Islet of Langerhans (tissue), 1 donor: ENCODE data around the gene NDUFB10.
"Not testable (repeated sequence)": the region's sequence is repeated elsewhere in the genome, so short reads cannot be mapped to it uniquely, and the experiment has no call there.

Source experiments
- FAIRE-seq: peaks from one replicate; lab custom pipeline; 2011; peaks lifted over from hg19 to GRCh38; lab: Jason Lieb, UNC

The NDUFB10 gene

GRCh38 chr16:1946495-1947368 lies 12.6 kb upstream of the NDUFB10 start:
- FAIRE-seq, result no peak

GRCh38 chr16:1947369-1947670 lies 12.0 kb upstream of the NDUFB10 start:
- no peak for FAIRE-seq

GRCh38 chr16:1949507-1949906 lies 9.8 kb upstream of the NDUFB10 start:
- no peak for FAIRE-seq

- FAIRE-seq, result no peak
Measured at GRCh38 chr16:1950047-1950446, 9.3 kb upstream of the NDUFB10 start.

- FAIRE-seq, result no peak
Measured at GRCh38 chr16:1950559-1950958, 8.8 kb upstream of the NDUFB10 start.

DNA sequence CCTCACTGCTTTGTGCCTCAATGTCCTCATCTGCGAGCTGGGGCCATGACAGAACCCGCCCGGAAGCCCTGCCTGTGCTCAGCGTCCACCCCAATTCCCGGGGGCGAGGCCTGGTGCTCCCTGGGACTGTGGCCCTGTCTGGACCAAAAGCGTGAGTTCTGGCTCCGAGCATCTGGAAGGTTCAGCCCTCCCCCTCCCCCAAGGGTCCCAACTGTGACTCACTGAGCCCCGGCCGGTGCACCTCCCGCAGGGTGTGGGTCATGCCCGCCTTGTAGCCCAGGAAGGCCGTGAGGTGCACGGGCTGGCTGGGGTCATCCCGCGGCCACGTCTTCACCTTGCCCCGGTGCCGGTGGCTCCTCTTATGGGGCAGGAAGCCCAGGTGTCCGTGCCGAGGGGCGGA lies 5.6 kb upstream of the NDUFB10 start:
- no peak for FAIRE-seq

DNA sequence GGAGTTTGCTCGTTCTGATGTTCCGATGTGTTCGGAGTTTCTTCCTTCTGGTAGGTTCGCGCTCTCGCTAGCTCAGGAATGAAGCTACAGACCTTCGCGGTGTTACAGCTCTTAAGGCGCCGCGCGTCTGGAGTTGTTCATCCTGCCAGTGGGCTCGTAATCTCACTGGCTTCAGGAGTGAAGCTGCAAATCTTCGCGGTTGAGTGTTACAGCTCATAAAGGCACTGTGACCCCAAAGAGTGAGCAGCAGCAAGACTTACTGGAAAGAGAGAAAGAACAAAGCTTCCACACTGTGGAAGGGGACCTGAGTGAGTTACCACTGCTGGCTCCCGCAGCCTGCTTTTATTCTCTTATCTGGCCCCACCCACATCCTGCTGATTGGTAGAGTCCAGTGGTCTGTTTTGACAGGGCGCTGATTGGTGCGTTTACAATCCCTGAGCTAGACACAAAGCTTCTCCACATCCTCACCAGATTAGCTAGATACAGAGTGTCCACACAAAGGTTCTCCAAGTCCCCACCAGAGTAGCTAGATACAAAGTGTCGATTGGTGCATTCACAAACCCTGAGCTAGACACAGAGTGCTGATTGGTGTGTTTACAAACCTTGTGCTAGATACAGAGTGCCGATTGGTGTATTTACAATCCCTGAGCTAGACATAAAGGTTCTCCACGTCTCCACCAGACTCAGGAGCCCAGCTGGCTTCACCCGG lies 1.8 kb upstream of the NDUFB10 start:
- FAIRE-seq, result not testable (repeated sequence)

DNA sequence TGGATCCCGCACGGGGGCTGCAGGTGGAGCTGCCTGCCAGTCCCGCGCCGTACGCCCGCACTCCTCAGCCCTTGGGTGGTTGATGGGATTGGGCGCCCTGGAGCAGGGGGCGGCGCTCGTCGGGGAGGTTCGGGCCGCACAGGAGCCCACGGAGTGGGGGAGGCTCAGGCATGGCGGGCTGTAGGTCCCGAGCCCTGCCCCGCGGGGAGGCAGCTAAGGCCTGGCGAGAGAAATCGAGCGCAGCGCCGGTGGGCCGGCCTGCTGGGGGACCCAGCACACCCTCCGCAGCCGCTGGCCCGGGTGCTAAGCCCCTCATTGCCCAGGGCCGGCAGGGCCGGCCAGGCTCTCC lies 1.2 kb upstream of the NDUFB10 start:
- FAIRE-seq, result not testable (repeated sequence)

GRCh38 chr16:1958715-1959268 lies 546 bp upstream of the NDUFB10 start:
- no peak for FAIRE-seq

DNA sequence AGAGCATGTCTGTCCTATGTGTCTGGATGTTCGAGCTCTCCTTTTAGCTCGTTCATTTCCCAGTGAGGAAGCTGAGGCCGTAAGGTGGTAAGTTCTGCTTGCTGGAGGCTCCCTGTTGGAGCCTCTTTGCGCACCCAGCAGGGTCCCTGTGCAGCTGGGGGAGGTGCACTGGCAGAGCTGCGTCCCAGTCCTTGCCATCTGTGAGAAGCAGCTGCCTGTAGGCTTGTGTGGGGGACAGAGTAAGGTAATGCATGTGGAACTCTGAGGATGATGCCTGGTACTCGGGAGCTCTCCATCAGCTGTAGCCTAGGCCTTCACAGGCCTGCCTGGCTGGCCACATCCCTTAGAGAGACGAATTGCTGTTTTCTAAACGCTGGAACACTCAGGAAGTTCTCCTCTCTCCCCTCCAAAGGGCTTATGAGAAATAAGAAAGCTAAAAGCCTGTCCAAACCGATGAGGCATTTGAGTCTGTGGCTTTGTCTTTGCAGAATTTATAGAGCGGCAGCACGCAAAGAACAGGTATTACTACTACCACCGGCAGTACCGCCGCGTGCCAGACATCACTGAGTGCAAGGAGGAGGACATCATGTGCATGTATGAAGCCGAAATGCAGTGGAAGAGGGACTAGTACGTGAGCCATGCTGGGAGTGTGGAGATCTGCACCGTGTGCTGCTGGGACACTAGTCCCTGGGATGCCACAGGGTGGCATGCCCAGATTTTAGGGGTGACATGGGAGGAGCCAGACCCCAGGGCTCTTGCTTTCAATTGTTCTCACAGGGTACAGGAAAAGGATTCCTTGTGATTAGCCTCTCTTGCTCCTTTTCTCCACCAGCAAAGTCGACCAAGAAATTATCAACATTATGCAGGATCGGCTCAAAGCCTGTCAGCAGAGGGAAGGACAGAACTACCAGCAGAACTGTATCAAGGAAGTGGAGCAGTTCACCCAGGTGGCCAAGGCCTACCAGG lies 1.6 kb downstream of the NDUFB10 start:
- no peak for FAIRE-seq

- no peak for FAIRE-seq
Measured at GRCh38 chr16:1961651-1962067, 2.3 kb downstream of the NDUFB10 start.

DNA sequence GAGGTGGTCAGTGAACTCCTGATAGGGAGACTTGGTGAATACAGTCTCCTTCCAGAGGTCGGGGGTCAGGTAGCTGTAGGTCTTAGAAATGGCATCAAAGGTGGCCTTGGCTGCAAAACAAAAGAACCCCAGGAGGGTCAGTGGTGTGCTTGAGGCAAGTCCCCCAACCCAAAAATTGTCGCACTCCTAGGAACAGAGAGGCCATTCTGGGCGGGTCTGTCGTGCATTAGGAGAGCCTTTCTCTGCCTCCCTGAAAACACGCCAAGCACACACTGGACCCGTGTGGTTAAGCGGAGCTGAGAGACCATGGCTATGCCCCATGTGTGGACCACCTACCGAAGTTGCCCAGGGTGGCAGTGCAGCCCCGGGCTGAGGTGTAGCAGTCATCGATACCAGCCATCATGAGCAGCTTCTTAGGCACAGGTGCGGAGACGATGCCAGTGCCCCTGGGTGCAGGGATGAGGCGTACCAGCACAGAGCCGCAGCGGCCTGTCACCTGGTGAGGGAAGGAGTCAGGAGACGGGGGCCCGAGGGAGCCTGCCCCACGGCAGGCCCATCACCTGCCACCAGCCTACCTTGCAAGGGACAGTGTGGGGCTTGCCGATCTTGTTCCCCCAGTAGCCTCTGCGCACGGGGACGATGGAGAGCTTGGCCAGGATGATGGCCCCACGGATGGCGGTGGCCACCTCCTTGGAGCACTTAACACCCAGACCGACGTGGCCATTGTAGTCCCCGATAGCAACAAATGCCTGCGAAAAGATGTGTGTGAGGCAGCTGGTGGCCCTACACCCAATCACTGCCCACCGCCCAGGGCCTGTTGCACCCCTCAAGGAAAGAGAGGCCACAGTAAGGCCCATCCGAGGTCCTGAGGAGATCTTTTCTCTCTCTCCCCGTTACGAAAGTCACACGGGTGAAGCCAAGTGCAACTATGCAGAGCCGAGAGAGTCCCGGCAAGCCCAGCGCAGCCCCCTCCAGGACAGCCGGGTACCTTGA lies 3.1 kb downstream of the NDUFB10 start:
- FAIRE-seq, result not testable (repeated sequence)

GRCh38 chr16:1963806-1964505 lies 4.6 kb downstream of the NDUFB10 start:
- FAIRE-seq, result no peak

- no peak for FAIRE-seq
Measured at GRCh38 chr16:1964506-1965395, 5.4 kb downstream of the NDUFB10 start, which contains the start of gene RPS2. TSS of gene RPS2 (minus strand) at chr16:1964826. CDS start at chr16:1964625, 201 bp downstream.

- FAIRE-seq, result no peak
Measured at GRCh38 chr16:1965396-1966001, 6.2 kb downstream of the NDUFB10 start.

GRCh38 chr16:1966460-1966859 lies 7.1 kb downstream of the NDUFB10 start, which contains the start of gene RNF151:
TSS of gene RNF151 (plus strand) at chr16:1966856. CDS start at chr16:1966882, 26 bp downstream.
- FAIRE-seq, result no peak

DNA sequence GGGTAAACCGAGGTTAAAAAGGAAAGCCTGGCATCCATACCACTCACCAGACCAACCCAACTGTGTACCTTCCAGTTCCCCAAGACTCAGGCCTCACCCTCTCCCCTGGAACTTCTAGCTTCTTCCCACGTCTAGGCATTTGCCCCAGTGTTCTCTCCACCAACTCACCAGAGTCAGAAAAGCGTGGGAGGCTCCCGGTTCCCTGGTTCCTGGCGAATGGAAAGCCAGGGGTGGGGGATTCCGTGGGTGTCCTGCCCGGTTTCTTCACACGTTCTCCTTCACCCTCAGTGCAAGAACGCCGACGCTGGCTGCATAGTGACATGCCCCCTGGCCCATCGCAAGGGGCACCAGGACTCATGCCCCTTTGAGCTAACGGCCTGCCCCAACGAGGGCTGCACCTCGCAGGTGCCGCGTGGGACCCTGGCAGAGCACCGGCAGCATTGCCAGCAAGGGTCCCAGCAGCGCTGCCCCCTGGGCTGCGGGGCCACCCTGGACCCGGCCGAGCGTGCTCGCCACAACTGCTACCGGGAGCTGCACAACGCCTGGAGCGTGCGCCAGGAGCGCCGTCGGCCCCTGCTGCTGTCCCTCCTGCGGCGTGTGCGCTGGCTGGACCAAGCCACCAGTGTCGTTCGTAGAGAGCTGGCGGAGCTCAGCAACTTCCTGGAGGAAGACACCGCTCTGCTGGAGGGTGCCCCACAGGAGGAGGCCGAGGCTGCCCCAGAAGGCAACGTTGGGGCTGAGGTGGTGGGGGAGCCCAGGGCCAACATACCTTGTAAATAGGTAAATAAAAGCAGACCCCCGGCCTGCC lies 9.0 kb downstream of the NDUFB10 start:
- no peak for FAIRE-seq
